GM19025 (cell line): ENCODE measurements around the gene BMP4.
"Not testable (repeated sequence)": the region's sequence is repeated elsewhere in the genome, so short reads cannot be mapped to it uniquely, and the experiment has no call there.

Experiments
- ATAC-seq: cut with Tn5 transposase; IDR thresholded peaks from one replicate; pipeline ENCODE4 v1.9.1; 2021; ENCODE audit warnings: mild to moderate bottlenecking, low read depth, moderate library complexity; ENCODE audit not compliant: unreplicated experiment

Gene BMP4

DNA sequence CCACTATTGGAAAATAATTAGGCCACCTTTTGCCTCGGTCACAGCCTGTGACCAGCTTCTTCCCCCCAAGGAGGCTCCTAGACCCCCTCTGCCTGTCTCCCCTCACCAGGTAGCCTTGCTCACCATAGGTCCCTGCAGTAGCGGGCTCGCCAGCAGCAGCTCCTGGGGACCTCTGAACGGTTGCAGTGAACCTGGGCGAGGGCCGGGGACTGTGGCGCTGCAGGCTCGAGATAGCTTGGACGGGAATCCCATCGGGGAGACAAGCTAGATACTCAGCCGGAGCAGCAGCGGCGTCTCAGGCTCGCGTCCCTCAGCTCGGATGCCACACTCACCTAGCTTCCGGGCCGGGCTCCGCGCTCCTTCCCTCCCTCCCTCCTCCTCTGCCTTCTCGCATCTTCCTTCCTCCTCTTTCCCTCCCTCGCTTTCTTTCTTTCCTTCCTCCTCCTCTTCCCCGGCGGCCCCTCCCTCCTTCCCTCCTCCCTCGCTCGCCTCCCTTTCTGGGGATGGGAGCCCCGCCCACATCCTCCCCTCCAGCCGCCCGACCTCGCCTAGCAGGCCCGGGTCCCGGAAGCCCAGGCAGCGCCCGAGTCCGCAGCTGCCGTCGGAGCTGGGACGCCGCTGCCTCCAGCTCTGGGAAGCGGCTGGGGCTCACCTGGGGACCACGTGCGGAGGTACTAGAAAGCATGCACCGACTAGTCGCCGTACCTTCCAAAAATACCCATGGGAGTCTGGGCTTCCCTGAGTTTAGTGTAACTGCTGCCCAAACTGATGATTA lies at the start of gene BMP4:
Gene BMP4 (minus strand): TSS at position 399 of the 775 bp plus-strand sequence. CDS start 4,603 bp downstream, outside the sequence.
- no peak for ATAC-seq

DNA sequence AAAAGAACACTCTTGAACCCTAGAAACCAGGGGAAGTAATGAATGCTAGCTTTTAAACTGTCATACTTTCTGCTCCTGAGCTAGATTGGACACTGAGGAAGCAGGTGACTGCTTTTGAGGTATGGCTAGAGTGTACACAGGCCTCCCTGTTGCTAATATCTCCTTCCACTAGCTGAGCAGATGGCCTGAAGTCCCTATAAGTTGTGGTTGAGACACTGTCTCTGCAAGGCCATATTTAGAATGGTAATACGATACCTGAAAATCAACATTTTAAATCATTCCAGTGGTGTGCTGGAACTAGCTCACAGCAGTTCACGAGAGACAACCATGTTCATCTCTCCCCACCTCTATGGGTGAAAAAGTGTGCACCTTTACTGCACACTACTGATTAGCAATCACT lies 46.4 kb upstream of the BMP4 start:
- ATAC-seq = no peak

DNA sequence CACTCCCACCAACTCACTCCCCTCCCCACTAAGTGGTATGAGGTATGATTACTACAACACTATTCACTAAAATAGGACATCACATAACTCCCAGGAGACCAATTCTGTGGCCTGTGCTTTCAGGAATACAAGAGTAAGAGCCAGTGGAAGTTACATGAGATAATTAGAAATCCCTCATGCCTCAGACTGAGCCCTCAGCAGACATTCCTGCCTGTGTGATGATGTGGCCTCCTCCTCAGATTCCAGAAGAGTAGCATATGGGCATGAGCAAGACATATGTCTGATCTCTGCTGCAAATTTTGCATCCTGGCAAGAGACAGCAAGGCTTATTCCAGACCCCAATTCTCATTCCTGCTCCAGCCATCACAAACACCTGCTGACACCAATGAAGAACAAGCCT lies 46.0 kb upstream of the BMP4 start:
- ATAC-seq = no peak

DNA sequence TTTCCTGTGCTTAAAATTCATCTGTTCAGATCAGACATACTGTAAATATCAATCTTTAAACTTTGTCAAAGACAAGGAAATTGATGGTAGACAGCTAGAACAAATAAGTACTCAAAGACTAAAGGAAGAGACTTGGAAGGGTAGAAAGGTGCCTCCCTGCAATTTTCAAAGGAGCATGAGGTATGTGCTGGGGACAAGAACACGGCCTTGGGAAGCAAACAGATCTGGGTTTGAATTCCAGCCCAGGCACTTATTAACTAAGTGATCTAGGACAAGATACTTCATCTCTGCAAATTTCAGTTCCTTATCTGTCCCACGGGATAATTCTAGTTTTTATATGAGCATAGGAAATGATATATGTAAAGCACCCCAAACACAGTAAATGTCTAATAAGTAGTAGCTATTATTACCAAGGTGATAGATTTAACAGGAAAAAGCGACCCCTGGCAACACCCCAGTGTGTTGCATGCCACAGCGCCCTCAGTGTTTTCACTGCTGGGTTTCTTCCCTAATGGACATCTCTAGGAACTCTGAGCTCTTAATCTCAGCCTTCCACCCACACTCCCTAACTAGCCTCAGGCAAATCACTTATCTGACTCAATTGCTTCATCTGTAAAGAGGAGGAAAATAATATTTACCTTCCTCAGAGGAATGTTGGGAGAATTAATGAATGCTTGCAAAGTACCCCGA lies 44.7 kb upstream of the BMP4 start:
- ATAC-seq = no peak

DNA sequence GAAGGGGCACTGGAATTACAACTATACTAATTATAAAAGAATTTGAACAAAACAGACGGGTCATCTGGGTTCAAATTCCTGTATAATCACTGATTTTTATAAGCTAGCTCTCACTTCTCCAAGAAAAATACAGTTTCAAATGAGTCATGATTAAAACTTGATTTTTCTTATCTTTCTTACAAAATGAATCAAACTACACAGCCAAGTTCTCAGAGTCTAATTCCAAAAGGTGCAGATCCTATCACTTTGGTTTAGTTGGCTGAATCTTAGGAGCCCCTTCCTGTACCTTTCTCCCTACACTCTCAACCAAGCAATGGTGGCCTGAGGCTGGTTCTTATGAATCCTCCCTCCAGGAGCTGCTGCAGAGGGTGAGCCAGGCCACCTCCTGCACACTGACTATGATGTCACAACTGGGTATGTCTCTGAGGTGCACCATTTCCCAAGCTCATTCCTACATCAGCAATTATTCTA lies 43.8 kb upstream of the BMP4 start:
- ATAC-seq = no peak

DNA sequence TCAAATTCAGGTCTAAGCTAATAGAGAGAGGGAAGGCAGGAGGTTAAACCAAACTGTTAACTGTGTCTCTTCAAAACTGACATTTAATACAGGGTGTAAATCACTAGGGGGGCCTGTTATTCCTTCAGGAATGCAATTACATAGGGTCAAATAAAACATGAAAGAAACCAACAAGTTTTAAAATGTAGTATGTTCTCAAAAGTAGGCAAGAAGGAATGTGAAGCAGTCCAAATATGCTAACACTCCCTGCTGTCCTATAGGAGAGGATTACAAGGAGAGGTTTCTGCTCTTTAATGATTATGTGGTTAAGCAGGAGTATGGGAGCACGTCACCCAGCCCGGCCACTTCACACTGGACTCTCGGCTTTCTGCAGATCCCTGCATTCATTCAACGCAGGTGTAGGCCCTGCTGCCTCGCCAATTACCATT lies 42.5 kb upstream of the BMP4 start:
- ATAC-seq = no peak

DNA sequence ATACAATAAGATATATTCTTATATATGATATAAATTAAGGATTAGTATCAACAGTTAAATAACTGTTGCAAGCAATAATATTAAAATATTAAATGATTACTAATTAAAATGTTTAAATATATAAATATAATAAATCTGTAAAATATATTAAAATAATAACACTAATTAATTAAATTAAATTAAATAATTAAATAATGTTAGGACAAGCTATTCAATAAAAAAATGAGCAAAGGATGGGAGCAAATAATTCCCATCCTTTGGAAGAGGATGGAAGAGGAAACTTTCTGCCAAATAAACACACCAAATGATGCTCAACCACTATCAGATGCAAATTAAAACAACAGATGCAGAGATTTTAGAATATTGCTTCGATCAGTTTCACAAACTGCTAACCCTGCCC lies 39.4 kb upstream of the BMP4 start:
- no peak for ATAC-seq

DNA sequence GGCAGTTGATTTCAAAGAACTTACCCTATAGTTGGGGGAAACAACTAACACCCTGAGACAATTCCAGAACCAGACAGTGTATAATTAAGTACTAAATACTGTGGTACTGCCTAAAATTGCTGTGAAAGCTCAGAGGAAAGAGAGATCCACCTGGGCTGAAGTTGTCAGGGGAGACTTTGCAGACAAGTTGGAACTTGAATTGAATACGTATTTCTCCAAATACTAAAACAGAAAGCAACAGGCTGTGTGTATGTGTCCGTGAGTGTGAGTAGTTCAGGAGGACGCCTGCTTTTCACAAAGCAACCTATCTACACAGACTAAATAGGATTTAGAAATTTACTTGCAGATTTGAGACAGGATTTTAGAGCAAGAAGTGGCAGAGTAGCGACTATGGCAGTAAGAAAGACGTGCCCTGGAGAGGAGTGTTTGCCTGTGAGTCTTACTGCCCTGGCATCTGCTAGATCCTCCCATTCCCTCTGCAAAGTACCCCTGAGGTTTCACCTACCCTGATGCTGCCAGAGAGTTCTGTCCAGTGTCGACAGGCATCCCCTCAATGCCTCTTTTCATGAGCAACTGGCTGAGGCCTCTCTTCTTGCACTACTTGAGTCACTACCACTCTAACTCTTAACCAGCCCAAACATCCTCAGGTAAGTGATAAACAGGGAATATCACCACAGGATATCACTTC lies 37.4 kb upstream of the BMP4 start:
- no peak for ATAC-seq

DNA sequence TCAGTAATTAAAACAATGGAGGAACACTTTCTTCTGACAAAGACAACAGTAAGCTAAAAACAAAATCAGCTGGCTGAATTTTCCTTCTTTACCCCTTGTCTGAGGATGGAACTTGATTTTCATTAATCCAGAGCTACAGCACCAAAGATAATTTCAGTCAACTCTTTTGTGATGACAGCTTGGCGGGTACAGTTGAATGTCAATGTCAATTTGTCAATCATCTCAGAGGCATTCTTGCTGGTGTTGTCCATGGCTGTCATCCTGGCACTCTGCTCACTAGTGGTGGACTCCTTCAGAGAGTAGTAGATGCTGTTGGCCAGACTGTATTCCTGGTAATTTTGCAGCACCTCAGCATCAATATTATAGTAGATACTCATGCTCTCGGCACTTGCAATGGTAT lies 34.4 kb upstream of the BMP4 start:
- ATAC-seq = no peak

DNA sequence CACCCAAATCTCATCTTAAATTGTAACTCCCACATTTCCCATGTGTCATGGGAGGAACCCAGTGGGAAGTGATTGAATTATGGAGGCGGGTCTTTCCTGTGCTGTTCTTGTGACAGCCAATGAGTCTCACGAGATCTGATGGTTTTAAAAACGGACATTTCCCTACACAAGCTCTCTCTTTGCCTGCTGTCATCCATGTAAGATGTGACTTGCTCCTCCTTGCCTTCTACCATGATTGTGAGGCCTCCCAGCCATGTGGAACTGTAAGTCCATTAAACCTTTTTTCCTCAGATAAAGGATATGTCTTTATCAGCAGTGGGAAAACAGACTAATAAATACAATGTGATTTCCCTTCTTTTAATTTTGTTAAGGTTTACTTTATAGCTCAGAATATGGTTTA lies 30.1 kb upstream of the BMP4 start:
- not testable (repeated sequence) for ATAC-seq

DNA sequence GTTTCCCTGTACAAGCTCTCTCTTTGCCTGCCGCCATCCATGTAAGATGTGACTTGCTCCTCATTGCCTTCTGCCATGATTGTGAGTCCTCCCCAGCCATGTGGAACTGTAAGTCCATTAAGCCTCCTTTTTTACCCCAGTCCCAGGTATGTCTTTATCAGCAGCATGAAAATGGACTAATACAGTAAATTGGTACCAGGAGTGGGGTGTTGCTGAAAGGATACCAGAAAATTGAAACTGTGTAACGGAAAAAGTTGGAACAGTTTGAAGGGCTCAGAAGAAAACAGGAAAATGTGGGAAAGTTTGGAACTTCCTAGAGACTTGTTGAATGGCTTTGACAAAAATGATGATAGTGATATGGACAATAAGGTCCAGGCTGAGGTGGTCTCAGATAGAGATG lies 28.3 kb upstream of the BMP4 start:
- not testable (repeated sequence) for ATAC-seq

DNA sequence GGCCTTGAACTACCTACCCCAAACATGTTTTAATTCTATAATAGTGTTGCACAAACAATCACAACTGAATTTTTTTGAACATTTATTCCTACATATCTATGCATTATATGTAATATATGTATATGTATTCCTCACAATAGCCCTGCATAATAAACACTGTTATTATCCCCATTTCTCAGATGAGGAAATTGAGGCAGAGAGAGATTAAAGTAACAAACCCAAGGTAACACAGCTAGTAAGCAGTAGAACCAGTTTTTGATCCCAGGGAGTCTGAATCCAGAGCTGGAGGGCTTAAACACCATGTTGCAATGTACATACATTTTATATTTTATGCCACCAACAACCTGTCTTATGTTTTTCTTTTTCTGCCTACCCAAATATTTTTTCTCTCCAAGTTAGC lies 26.5 kb upstream of the BMP4 start:
- ATAC-seq = no peak

DNA sequence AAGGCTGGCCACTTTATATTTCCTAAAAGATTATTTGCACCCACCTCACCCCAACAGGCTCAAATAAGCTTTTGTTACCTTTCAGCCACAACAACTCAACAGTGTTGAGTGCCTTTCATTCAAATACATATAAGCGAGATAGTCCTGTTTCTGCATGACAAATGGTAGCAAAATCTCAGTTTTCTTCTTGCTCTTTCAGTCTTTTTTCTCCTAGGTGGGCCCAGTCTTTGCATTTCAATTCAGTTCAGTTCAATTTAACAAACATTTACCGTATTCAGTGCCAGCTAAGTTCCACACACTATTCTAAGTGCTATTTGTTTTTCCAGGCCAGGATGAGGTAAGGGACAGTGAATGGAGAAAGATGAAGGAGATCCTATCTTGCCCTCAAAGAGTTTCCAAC lies 25.9 kb upstream of the BMP4 start:
- ATAC-seq = no peak

DNA sequence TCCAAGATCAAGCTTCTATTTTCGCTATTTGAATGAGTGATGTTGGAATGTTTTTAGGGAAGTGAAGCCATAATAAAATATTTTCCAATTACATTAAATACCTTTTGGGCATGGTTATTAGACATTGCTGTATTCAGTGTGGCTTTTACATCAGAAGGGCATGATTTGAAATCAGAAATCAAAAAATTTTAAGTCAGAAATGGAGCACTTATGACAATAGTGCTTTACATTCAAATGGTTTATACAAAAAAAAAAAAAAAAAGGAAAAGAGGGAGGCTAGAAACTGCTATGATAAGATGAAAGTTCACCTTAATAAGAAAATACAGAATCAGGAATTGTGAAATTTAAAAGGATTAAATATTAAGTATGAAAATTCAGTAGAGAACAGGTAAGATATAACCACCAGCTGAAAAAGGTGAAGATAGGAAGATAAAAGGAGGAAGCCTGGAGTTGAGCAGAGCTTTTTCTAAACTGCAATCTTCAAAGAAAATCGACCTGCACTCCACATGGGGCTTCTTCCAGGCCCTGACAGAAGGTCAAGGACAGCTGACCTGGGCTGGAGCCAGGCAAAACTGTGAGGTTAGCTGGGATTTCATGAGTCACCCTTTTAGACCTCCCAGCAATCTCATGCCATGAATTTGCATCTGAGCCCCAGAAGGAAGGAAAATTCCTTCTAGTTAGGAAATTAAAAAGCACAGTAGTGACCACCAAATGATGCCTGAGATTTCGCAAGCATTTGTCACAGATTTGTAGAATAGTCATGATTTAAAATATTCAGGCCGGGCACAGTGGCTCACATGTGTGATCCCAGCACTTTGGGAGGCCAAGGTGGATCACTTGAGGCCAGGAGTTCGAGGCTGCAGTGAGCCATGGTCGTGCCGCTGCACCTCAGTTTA lies 23.4 kb upstream of the BMP4 start:
- no peak for ATAC-seq

DNA sequence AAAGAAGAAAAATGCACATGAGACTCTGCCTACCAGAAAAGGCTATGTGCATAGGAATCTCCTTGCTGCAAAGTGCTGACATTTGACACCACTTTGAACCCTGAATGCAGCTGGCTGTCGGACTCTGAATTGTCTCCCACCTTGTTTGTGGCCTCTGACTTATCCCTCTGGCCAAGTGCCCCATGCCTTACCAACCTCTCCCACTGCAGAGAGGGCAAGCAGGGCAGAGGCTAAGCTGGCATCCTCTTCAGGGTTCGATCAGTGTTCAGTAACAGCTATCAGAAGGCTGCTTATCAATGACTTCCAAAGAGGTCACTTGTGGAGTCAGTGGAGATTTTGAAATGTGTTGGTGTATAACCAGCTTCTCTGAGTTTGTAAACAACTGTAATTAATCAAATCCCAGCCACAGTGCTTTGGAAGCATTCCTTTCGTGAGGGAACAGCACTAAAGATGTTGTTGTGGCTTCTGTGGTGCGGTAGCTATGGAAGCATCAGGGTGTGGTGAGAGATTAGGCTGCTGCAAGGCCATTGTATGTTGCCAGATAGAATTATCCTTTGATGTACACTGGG lies 22.6 kb upstream of the BMP4 start:
- ATAC-seq = no peak

DNA sequence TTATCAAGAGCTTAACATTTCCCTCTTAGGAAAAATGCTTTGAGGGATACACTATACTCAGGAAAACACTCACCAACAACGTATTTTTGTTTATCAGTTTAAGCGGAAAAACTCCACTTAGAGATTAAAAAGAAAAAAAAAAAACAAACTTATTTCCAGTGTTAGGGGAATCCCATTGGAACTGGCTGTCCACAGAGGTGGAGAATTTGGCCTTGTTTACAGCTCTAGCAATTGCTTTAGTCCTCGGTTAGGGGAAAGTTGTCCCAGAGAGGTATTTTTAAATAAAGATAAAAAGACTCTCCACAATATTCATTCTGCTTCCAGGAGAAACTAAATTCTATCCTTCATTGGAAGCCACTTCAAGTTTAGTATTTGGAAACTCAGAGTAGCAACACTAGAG lies 21.6 kb upstream of the BMP4 start:
- ATAC-seq = no peak

DNA sequence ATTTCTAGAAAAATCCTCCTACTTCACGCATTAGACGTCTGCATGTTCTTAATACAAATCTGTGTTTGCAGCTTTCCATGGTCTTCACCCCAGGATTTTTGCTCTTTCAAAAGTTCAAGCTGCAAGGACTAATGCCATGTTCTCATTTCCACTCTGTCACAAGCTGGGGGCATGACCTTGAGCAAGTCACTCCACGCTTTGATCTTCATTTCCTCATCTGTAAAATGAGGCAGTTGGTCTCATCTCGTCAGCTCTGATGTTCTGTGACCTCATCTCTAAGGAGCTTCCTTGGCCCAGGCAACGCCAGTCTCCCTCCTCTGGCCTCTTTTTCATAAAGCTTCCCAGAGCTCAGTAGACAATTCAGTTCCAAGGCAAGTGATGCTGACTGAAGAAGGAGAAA lies 18.8 kb upstream of the BMP4 start:
- no peak for ATAC-seq

DNA sequence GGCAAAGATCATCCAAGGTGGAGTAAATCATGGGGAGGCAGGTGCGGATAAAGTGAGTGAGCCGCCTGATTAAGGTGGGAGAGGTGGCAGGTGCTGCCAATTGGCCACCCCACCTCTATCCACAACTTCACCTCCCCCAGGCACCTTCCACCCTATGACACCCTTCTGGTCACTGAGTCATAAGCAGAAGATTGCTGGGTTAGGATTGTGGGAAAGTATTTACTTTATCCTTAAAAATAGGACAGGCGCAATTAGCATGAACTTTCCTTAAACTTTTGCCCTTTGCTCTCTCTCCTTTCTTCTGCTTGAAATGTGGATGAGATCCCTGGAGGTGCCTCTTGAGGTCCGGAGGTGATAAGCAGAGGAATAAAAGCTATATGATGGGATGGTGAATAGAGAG lies 14.9 kb upstream of the BMP4 start:
- ATAC-seq = no peak

DNA sequence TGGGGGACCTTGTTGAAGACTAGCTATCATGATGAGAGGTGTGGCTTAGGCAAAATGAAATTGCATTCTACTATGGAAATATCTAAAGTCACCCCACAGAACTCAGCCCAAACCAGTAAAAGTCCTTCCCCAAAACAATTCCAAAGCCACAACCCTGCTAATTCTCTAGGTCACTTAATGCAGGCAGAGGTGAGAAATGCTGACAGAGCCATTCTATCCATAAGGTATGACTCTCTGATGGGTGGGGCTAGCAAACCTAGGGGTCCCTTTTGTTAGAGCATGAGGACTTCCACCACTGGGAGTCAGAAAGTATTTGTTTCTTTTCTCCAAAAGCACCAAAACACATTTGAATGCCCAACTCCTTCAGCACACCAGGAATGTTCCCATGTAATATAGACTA lies 12.7 kb upstream of the BMP4 start:
- ATAC-seq = no peak

DNA sequence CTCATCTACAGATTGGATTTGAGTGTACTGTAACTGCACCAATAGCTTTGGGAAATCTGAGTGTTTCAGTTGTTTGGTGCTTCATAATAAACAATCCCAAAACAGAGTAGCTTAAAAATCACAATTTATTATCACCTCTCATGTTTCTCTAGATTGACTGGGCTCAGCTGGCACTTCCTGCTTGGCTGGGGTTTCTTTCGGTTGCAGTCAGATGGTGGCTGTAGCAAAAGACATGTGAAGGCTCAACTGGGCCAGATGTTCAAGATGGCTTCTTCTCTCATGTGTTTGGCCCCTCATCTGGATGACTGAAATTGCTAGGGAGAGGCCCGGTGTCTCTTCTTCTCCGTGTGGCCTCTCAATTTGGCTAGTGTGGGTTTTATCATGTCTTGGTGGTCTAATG lies 12.1 kb upstream of the BMP4 start:
- ATAC-seq = no peak
